ENCODE measurements around the gene PGBD5.
A peak's percentile ranks its signal among the peaks of the same experiment; 100 is the strongest.

Gene PGBD5

DNA sequence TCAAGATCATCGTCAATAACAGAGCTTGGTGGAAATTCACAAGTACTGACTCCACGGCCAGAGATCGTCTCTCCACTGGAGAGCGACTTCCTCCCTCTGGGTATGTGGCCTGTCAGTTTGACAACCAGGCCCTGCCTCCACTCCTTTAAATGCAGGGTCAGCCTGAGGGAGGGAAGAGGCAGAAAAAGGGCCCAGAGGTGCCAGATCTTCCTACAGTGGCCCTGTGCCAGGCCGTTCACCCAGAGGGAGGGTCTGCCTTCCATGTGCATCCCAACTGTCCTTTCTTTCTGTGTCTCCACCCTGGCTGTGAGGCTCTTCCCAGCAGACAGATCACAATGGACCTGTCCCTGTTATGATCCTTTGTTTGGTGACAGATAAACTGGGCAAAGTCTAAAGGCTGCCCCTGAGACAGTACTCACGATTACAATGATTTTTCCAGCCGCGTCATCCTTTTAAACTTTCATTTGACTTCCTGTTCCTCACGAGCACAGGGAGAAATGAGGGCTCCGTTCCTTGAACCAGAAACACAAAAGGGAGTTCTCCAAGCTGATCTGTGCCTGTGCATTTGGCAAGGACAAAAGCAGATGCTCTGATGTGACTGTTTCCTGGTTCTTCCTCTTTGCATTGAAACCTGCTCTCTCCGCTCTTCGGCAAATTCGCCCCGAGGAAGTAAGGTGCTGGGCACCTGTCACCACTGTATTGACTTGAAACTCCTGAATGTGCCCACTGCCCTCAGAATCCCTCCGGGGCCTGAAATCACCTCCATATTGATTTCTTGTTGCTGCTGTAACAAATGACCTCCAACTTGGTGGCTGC lies 126.7 kb downstream of the PGBD5 start:
- DNase-seq, result no peak

DNA sequence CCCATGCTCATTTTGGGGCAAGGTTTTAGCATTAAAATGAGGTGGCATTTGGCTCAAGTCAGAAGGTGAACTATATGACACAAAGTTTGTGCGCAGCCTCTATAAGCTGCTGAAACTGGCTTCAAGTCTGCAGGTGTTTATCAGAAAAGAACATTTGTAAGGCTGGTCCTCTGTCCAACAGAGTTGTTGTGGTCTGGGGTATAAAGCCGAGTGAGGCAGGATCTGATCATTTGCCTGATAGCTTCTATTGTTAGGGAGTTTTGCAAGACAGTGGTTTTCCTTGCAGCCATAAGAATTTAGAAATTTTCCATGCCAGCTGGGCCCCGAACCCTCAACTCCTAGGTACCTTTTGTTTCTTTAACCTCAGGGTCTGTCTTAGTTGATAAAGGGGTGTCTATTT lies 130.8 kb downstream of the PGBD5 start:
- no peak for DNase-seq

DNA sequence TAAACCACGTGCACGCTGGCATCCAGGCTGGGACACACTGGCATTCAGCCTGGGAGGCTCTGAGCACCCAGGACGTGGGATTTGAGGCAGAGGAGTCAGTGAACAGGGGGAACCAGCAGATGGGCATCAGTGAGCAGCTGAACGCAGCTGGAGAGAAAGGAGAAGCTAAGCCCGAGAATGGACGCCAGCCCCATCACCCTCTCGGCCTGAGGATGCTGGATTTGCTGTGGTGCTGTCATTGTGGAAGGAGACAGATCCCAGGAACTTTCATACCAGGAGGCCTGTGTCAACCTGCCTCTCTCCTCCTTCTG lies 132.8 kb downstream of the PGBD5 start:
- peak; percentile 52 for DNase-seq

DNA sequence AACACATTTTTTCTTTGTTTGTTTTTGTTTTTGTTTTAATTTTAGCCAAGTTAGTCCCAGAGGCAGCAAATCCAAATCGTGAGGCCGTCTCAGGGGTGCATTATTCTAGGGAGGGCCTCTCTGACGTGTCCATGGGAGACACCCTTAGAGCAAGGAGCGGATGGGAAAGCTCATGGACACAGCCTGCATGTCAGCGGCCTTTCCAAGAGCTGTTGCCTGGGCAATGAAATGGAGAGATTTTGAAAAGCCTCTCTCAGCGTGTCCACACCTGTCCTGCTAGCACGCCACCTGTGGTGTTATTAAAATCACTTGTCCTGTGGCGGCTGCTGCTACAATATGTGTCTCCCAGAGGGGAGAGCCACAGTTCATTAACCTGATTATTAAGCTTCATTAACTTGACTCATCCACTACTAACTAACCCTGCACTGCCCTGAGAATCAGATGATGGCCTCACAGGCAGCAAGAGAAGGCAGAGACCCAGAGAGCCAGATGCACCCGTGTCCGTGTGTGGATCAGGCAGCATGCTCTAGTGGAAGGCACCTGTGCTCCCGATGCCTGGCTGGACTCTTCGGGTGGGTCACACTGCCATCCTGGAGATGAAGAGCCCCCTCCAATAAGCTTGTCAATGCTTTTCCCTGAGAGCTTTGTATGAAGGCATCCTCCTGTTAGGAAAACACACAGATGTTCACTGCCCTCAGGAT lies 133.3 kb downstream of the PGBD5 start:
- no peak for DNase-seq

DNA sequence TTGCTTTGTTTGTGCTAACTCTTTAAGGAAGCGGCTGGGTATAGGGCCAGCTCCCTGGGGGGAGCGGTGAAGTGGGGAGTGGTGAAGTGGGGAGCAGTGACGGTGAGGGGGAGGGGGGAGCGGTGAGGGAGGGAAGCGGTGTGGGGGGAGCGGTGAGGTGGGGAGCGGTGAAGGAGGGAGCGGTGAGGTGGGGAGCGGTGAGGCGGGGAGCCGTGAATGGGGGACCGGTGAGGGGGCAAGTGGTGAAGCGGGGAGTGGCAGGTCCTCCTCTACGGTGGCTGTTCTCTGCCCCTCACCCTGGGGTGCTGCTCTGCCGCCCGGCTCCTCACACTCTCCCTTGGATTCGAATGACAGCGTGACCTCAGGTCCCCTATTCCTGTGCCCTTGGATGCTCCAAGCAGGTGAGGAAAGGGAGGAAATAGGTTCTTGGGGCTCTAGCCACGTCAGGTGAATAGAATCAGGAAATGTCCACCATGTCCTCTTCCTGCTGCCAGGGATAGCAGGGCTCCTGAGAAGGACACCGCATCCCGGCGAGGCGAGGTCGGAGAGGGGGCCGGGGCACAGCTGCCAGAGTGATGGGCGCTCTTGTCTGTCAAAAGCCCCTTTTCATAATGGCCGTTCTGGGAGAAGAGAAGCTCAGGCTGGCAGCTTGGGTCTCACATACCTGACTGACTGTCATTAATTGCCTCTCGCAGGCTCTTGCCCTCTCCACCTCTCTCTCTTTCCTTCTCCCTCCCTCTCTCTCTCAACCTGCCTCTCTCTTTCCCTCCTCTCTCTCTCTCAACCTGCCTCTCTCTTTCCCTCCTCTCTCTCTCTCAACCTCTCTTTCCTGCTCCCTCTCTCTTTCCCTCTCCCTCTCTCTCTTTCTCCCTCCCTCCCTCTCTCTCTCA lies 134.2 kb downstream of the PGBD5 start:
- DNase-seq, result no peak

DNA sequence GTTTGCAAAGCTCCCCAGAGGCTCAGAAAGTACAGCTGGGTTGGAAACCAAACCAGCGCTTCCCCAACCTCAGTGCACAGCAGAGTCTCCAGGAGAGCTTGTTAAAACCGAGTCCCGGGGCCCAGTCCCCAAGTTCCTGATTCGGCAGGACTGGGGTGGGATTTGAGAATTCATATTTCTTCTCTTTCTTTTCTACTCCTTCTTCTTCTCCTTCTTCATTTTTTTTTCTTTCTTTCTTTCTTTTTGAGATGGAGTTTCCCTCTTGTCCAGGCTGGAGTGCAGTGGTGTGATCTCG lies 136.8 kb downstream of the PGBD5 start:
- DNase-seq, result no peak

DNA sequence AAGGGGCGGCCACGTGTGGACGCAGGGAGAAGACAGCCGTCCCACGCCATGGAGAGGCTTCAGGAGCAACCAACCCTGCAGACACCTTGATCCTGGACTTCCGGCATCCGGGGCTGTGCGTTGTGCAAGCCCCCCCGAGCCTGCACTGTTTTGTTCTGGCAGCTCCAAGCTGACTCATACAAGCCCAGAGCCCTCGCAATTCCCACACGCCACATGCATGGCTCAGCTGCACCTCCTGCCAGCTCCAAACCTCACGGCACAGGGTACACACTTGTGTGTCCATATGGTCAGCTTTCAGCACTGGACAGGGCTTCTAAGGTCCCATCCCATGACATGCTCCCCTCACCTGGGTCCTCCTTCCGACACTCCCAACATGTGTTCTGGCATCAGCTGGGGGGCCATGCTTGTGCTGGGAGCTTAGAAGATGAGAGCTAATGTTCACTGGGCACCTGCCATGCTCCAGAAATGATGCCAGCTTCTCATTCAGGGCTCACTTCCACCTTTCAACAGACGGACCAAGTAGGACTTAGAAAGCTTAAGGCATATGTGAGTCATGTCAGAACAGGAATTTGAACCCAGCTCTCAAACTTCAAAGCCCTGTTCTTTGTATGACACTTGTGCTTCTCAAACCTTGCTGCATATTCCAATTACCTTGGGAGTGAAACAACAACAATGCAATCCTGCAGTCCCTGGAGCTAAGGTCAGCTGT lies 137.3 kb downstream of the PGBD5 start:
- DNase-seq, result no peak

DNA sequence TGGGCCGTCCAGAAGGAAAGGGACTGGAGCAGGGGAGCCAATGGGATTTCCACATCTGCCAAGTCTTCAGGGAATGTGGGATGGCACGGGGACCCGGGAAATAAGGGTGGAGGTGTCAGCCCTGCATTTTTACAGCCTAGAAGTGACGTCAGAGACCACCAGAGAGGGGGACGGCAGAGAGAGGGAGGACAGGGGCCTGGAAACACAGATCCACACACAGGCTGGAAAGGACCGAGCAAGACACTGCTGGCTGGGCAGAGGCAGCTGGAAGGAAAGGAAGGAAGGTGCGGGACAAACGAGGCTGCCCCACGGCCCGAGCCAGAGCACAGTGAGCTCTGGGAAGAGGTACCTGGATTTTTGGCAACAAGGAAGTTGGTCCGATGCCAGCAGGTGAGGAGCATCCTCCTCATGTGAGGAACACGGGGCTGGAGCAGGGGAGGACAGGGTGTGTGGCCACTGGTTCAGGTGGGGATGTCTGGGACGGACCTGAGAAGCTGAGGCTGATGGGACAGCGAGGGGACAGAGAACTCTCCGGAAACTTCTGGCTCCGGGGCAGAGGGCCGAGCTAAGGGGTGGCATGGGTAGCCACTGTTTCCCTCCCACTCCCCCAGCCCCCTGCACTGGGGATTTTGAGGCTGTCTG lies 138.3 kb downstream of the PGBD5 start:
- DNase-seq, result no peak

DNA sequence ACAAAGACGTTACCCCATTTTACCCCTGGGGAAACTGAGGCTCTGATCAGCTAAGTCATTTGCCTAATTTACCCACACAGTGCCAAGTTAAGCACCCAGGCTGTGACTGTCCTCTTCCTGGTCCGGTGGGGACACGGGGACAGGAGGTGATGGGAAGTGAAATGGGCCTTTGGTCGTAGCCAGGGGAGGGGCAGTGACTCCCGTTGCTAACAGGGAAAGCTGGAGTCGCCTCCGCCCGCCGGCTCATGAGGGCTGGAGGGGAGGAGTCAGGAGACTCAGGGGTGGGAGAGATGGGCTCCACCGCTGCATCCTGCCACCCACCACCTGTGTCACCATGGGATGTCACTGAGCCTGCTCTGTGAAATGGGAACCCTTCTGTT lies 139.3 kb downstream of the PGBD5 start:
- no peak for DNase-seq

DNA sequence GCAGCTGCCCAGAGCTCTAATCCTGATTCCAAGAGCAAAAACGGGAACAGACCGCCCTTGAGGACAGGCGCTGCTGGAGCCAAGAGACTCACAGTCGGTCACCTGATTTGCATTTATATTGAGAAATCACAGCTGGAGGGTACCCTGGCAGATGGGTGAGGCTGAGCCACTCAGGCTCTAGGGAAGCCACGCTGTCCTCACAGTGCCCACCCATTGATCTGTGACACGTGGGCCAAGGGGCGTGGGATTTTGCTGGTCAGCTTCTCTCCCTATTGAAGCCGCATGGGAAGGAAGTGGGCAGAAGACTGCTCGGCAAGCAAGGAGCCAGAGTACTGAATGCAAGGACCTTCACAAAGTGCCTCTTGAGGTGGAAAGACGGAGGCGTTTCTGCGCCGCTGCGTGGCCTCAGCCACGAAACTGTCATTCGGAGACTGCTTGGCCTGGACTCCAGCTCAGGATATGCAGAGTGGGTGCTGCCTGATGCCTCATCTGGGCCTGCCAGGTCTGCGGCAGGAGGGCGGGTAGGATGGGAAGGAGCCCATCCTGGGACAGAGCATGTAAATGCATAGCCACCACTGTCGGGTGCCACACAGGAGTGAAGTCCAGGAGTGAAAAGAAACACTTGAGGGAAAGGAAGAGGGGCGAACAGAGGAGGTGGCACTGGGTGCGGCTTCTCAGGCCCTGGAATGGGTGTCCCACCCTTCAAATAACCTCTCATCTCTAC lies 139.8 kb downstream of the PGBD5 start:
- no peak for DNase-seq

DNA sequence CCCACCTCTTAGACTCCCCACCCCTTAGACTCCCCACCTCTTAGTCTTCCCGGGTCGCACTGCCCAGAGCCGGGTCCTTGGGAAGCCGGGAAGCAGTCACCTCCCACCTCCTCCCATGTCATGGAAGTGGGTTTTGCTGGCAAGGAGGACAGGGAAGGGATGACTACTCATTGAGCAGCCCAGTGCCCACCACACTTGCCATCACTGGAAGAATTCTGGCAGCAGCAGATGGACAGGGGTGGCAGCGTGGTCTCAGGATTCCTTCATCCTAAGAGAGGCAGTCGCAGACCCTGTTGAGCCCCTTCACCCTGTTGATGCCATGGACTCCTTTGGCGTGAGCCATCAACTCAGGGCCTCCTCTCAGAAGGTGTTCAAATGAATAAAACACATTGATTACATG lies 140.8 kb downstream of the PGBD5 start:
- DNase-seq, result no peak

DNA sequence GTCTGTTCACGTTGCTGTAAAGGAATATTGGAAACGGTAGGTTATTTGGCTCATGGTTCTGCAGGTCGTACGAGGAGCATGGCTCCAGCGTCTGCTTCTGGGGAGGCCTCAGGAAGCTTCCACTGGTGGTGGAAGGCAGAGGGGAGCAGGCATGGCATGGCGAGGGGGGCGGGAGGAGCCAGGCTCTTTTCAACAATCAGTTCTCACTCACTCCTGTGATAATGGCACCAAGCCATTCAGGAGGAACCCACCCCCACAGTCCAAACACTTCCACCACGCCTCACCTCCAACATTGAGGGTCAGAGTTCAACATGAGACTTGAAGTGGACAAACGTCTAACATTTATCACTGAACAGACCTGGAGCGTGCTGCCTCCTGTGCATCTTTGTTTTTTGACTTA lies 141.2 kb downstream of the PGBD5 start:
- no peak for DNase-seq

DNA sequence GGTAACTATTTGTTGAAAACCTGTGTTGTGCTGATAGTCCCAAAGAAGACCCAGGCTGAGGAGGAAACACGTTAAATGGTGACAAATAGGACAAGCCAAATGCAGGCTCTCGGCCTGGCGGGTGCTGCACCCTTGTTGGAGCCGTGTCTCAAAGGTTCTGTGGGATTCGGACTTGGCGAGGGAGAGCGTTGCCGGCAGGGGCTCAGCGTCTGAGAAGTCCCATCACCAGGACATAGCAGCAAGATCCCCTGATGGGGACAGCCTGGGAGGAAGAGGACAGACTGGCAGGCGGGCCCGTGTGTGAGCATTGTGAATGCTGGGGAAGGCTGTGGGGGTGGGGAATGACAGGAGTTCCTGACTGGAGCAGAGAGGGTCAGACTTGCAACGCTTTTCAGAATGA lies 142.5 kb downstream of the PGBD5 start:
- DNase-seq, result no peak

DNA sequence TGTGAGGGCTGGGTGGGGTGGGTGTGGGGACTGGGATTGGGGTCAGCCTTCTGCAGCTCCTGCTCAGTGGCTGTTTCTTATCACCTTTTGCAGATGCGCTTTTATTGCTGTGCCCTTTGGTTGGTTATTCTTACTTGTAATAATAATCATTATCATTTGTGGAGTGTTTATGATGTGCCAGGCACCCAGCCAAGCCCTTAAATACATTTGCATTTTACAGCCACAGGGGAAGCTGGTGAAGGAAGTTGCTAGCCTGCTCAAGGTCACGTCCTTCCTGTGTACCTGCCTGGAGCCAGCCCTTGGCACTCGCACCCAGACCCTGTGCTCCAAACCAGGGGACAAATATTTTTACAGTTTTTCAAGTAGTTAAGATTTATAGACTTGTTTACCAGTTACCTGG lies 144.0 kb downstream of the PGBD5 start:
- DNase-seq, result no peak

DNA sequence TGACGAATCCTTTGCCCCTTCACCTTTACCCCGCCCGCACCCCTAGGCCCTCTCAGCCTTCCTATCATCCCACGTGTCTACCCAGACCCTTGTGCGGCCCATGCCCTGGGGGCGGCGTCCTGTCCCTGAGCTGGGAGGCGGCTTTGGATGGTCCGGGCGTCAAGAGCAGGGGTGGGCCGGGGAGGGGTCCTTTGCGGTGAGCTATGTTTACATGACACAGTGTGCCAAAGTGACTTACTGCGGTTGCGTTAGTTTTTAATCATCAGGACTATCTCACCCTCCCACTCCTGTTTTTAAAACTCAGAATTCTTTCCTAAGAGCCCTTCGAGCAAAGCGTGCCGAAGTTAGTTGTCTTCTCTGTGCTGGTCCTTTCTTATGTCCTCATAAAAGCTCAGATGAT lies 144.6 kb downstream of the PGBD5 start:
- DNase-seq, result no peak

DNA sequence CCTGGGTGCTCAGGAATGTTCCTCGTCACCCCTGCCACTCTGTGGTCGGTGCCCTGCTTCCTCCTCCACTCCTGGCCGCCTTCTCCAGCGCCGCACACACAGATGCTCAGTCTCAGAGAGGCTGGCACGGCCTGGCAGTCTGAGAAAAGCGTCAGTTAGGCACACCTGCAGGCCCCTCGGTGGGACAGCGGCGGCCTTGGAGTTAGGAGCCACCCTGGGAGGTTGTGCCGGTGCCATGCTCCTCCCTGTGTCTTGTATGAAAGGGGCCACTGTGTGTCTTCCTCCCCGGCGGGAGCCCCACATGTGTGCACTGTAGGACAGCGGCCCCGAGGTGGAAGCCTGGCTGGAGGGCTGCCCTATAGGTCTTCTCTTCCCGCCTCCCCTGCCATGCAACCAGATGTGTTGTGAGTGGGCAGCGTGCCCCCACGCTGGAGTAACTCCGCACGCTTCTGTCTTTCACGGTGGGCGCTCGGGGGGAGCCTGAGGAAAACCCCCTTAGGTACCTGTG lies 145.2 kb downstream of the PGBD5 start:
- no peak for DNase-seq

DNA sequence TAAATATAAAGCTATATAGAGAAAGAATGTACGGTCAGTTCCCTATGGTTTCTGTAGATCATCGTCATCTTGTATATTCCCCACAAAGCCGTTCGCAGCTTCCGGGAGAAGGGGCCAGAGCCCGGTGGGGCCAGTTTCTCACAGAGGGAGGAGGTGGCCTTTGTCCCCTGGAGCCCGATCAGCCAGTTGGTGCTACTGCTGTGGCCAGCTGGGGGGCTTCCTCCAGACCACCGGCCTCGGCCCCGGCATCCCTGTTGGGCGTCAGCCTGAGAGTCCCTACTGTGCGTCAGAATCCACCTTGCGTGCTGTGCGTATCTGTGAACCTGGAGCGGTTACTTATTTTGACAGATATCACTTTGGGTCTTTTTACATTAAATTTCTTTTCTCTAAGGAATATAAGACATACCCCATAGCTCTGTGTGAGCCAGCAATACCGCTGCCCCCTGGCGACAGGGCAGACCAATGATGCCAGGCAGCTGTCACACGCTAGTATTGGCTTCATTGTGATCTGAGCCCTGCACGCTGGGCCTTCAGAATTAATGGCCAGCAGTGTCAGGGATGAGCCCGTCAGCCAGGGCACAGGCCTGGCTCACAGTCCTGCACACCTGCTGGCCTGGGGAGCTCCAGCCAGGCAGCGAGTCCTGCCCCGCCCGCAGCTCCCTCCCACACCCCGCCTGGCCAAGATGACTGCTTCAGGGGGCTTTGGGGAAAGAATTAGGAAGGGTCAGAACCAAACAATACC lies 145.9 kb downstream of the PGBD5 start:
- no peak for DNase-seq

DNA sequence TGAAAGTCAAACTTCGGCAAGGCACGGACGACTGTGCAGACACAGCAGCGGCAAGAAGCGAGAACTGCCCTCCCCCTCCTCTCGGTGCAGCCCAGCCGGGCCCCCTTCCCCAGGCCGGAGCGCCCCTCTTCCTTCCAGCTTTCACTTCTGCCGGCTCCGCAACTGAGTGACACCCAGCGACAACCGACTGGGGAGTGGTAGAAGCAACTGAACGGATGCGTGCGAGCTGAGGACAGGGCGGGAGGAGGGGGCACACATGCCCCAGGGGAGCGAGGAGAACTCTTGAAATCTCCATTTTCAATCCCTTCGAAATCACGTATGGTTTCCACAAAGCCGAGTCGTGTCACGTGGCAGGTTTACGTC lies 146.6 kb downstream of the PGBD5 start:
- DNase-seq, result no peak

DNA sequence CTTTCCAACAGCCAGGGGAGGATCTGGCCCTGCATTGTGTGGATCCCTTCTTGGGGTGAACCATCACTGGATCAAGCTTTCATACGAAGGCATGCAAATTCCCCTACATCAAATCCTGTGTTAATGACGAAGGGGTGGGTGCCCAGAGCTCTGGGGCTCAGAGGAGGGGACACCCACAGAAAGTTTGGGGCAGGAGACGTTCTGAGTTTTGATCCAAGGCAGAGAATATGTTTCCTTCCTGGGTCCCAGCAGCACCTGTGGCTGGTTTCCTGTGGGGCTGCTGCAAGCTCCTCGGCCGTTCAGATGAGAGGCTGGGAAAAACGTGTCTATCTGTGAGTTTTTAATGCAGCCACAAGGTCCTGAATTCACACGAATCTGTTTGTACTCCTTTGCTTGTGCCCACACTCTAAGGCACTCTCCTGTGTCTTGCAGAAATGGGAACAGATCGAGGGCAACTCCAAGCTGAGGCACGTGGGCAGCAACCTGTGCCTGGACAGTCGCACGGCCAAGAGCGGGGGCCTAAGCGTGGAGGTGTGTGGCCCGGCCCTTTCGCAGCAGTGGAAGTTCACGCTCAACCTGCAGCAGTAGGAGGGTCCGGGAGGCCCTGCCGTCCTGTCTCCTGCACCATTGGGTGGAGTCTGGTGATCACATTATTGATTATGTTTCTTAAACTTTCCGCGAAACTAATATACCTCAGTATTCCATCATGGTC lies 147.1 kb downstream of the PGBD5 start:
- DNase-seq, result no peak

DNA sequence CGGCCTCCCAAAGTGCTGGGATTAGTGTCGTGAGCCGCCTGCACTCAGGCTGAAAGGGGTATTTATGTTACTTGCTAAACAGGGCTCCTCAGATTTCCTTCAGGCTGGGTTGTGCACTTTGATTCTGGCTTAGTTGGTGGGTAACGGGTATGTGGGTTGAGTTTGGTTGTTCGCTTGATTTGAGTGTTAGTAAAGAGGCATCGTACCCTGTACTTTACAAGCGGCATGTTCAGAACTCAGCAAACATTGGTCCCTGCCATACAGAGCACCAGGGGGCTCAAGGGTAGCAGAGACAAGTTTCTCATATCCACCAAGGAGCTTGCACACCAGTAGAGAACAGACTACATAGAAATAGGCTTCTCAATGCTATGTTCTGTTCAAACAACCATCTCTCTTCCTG lies 147.8 kb downstream of the PGBD5 start:
- peak; percentile 4 for DNase-seq
